H1 (cell line): ENCODE measurements around the gene TEX38. TPM values are rescaled to one million over a fixed set of nuclear protein-coding genes. Genes with fewer than 3 reads are reported as not detected.

Experiments
- CTCF ChIA-PET: fragments of 300-600 bp; sonication (Branson Sonifier 250); formaldehyde crosslinking; loops from one replicate; lab custom pipeline; 2021; ENCODE audit not compliant: partially characterized antibody; lab: Charles Lee
- POLR2A ChIA-PET: fragments of 300-600 bp; sonication (Branson Sonifier 250); formaldehyde crosslinking; loops from one replicate; lab custom pipeline; 2021; ENCODE audit warnings: inconsistent platforms; ENCODE audit not compliant: partially characterized antibody; lab: Charles Lee
- DNase-seq, 2 experiments: peaks; one replicate each; pipeline versions ENCODE4 v3.0.0 to v3.0.0-alpha.2; 2010 to 2022; ENCODE audit warnings: low spot score in 2 of 2, low read depth in 1 of 2, mixed read lengths in 1 of 2
- FAIRE-seq: peaks from 2 replicates; lab custom pipeline; 2011; peaks lifted over from hg19 to GRCh38; lab: Jason Lieb, UNC
- H2AFZ ChIP-seq: 2 replicates; pipeline ENCODE4 v1.8.1; 2012; ENCODE audit warnings: low read length, inconsistent platforms
- H2AK5ac ChIP-seq: 2 replicates; pipeline ENCODE4 v1.6.1; 2013; ENCODE audit warnings: low read depth, low read length
- H2BK120ac ChIP-seq: replicated peaks from 2 replicates; pipeline ENCODE3; 2013; ENCODE audit warnings: low read depth, low read length, inconsistent platforms
- H2BK12ac ChIP-seq: 2 replicates; pipeline ENCODE4 v1.6.1; 2013; ENCODE audit warnings: low read depth, low read length
- H2BK15ac ChIP-seq: 2 replicates; pipeline ENCODE4 v1.6.1; 2013; ENCODE audit warnings: low read length
- H2BK20ac ChIP-seq: 2 replicates; pipeline ENCODE4 v1.6.1; 2013; ENCODE audit warnings: low read length
- H2BK5ac ChIP-seq: 2 replicates; pipeline ENCODE4 v1.6.1; 2013; ENCODE audit warnings: low read depth, low read length
- H3K14ac ChIP-seq: 2 replicates; pipeline ENCODE4 v1.6.1; 2013; ENCODE audit warnings: inconsistent platforms; ENCODE audit not compliant: insufficient read length
- H3K18ac ChIP-seq: 2 replicates; pipeline ENCODE4 v1.6.1; 2013; ENCODE audit warnings: low read length; ENCODE audit errors: extremely low read depth
- H3K23ac ChIP-seq: 2 replicates; pipeline ENCODE4 v1.6.1; 2013; ENCODE audit warnings: inconsistent platforms; ENCODE audit not compliant: insufficient read length
- H3K23me2 ChIP-seq: 2 replicates; pipeline ENCODE4 v1.6.1; 2013; ENCODE audit warnings: low read depth, low read length
- H3K27ac ChIP-seq: 2 replicates; pipeline ENCODE4 v1.6.1; 2011; ENCODE audit warnings: low read depth, low read length, inconsistent platforms
- H3K27me3 ChIP-seq, 4 experiments: replicated peaks in 1 of 4; 1 replicate in 1 of 4; 2 replicates in 3 of 4; pipeline versions ENCODE4 v1.6.1 to v1.8.1; 2011 to 2013; ENCODE audit warnings: low read length in 3 of 4, mild to moderate bottlenecking in 3 of 4, inconsistent platforms in 2 of 4, mixed read lengths in 2 of 4, moderate library complexity in 1 of 4; ENCODE audit not compliant: control insufficient read depth in 3 of 4, insufficient read depth in 3 of 4; ENCODE audit errors: extremely low read depth in 1 of 4
- H3K36me3 ChIP-seq, 4 experiments: 2 replicates each; pipeline versions ENCODE4 v1.6.1 to v1.8.1; 2011 to 2013; ENCODE audit warnings: mild to moderate bottlenecking in 4 of 4, low read length in 3 of 4, moderate library complexity in 2 of 4, control low read depth in 1 of 4, inconsistent platforms in 1 of 4; ENCODE audit not compliant: insufficient read depth in 4 of 4, control insufficient read depth in 2 of 4
- H3K4ac ChIP-seq: replicated peaks from 2 replicates; pipeline ENCODE3; 2013; ENCODE audit warnings: low read length, low read depth, mixed read lengths, inconsistent platforms; ENCODE audit not compliant: insufficient read length
- H3K4me1 ChIP-seq, 4 experiments: replicated peaks in 1 of 4; 1 replicate in 1 of 4; 2 replicates in 3 of 4; pipeline versions ENCODE4 v1.6.1 to v1.8.1; 2011 to 2013; ENCODE audit warnings: low read length in 3 of 4, inconsistent platforms in 2 of 4, mixed read lengths in 1 of 4; ENCODE audit not compliant: insufficient read depth in 4 of 4, control insufficient read depth in 3 of 4
- H3K4me2 ChIP-seq, 2 experiments: 2 replicates each; pipeline versions ENCODE4 v1.6.1 to v1.8.1; 2011 to 2013; ENCODE audit warnings: low read depth in 2 of 2, low read length in 2 of 2, control low read depth in 1 of 2, inconsistent platforms in 1 of 2, mild to moderate bottlenecking in 1 of 2; ENCODE audit not compliant: insufficient read depth in 1 of 2
- H3K4me3 ChIP-seq, 4 experiments: fragments of 200-600, 300-600 bp in 1 of 4; sonication (generic), shearing (Covaris generic), sonication (Bioruptor Twin) in 1 of 4; 2 replicates each; pipeline versions ENCODE4 v1.5.1 to v1.8.1; 2011 to 2016; ENCODE audit warnings: low read length in 4 of 4, low read depth in 3 of 4, control low read depth in 2 of 4, inconsistent platforms in 2 of 4, mild to moderate bottlenecking in 2 of 4, mixed read lengths in 1 of 4, moderate library complexity in 1 of 4; ENCODE audit not compliant: insufficient read depth in 2 of 4; ENCODE audit errors: extremely low read depth in 1 of 4
- H3K56ac ChIP-seq: replicated peaks from 2 replicates; pipeline ENCODE3; 2013; ENCODE audit warnings: low read depth, mild to moderate bottlenecking, mixed read lengths, low read length, inconsistent platforms; ENCODE audit not compliant: insufficient read length
- H3K79me1 ChIP-seq: 2 replicates; pipeline ENCODE4 v1.6.1; 2013; ENCODE audit warnings: low read depth, low read length, control low read depth
- H3K79me2 ChIP-seq, 2 experiments: 2 replicates each; pipeline versions ENCODE4 v1.6.1 to v1.8.1; 2012 to 2013; ENCODE audit warnings: low read length in 2 of 2, mild to moderate bottlenecking in 2 of 2, inconsistent platforms in 1 of 2; ENCODE audit not compliant: insufficient read depth in 2 of 2, control insufficient read depth in 1 of 2
- H3K9ac ChIP-seq, 4 experiments: replicated peaks in 1 of 4; 1 replicate in 1 of 4; 2 replicates in 3 of 4; pipeline versions ENCODE4 v1.6.1 to v1.8.1; 2011 to 2013; ENCODE audit warnings: low read depth in 3 of 4, low read length in 3 of 4, control low read depth in 2 of 4, mild to moderate bottlenecking in 2 of 4, moderate library complexity in 2 of 4, inconsistent platforms in 1 of 4; ENCODE audit errors: extremely low read depth in 1 of 4
- H3K9me3 ChIP-seq, 2 experiments: 2 replicates each; pipeline versions ENCODE4 v1.6.1 to v1.8.1; 2012 to 2013; ENCODE audit warnings: mild to moderate bottlenecking in 2 of 2, moderate library complexity in 2 of 2, control low read depth in 1 of 2, inconsistent platforms in 1 of 2, low read depth in 1 of 2, low read length in 1 of 2, mixed read lengths in 1 of 2; ENCODE audit not compliant: insufficient read depth in 2 of 2
- H4K20me1 ChIP-seq, 2 experiments: replicated peaks in 1 of 2; 2 replicates each; pipeline versions ENCODE3 to v1.8.1; 2011 to 2013; ENCODE audit warnings: inconsistent platforms in 2 of 2, low read length in 2 of 2, mild to moderate bottlenecking in 1 of 2; ENCODE audit not compliant: insufficient read depth in 2 of 2, control insufficient read depth in 1 of 2
- H4K5ac ChIP-seq: 2 replicates; pipeline ENCODE4 v1.6.1; 2013; ENCODE audit warnings: low read length, low read depth, mixed read lengths, inconsistent platforms; ENCODE audit not compliant: insufficient read length
- H4K8ac ChIP-seq: 2 replicates; pipeline ENCODE4 v1.8.0; 2013; ENCODE audit warnings: mild to moderate bottlenecking, moderate library complexity, low read length, inconsistent platforms; ENCODE audit not compliant: insufficient read depth; ENCODE audit errors: extremely low read depth
- H4K91ac ChIP-seq: replicated peaks from 2 replicates; pipeline ENCODE3; 2013; ENCODE audit warnings: low read length, mixed read lengths, inconsistent platforms; ENCODE audit not compliant: insufficient read length
- CBX8 ChIP-seq: fragments of 300-800, 300-1000 bp; sonication (generic); IDR thresholded peaks from 2 replicates; pipeline ENCODE4 v1.7.1; 2016; ENCODE audit warnings: low read depth, low read length, borderline replicate concordance
- CEBPB ChIP-seq: IDR thresholded peaks from 2 replicates; pipeline ENCODE4 v1.6.1; 2012; ENCODE audit warnings: low read depth, low read length
- CHD1 ChIP-seq: IDR thresholded peaks from 2 replicates; pipeline ENCODE4 v1.6.1; 2012; ENCODE audit warnings: low read depth, low read length, improper control_type of control experiment
- CTBP2 ChIP-seq: IDR thresholded peaks from 2 replicates; pipeline ENCODE4 v1.7.0; 2011; ENCODE audit warnings: borderline replicate concordance, mild to moderate bottlenecking, moderate library complexity, mixed read lengths, low read length; ENCODE audit not compliant: insufficient read depth, insufficient read length
- EZH2 ChIP-seq: fragments of 200-600 bp; sonication (generic); IDR thresholded peaks from 2 replicates; pipeline ENCODE4 v1.7.1; 2012; ENCODE audit warnings: low read depth, mild to moderate bottlenecking, moderate library complexity, low read length, inconsistent platforms; ENCODE audit not compliant: severe bottlenecking
- HDAC2 ChIP-seq, 2 experiments: fragments of 300-600 bp in 1 of 2; sonication (generic) in 1 of 2; IDR thresholded peaks; 2 replicates each; pipeline ENCODE4 v1.6.1; 2011 to 2012; ENCODE audit warnings: low read depth in 2 of 2, low read length in 2 of 2, mild to moderate bottlenecking in 2 of 2, moderate library complexity in 2 of 2, borderline replicate concordance in 1 of 2, inconsistent platforms in 1 of 2
- JUND ChIP-seq: IDR thresholded peaks from 2 replicates; pipeline ENCODE4 v1.6.1; 2011; ENCODE audit warnings: mild to moderate bottlenecking, improper control_type of control experiment, low read length
- MAFK ChIP-seq: IDR thresholded peaks from 2 replicates; pipeline ENCODE4 v1.6.1; 2012; ENCODE audit warnings: low read depth, mild to moderate bottlenecking, improper control_type of control experiment, low read length
- SAP30 ChIP-seq: fragments of 300-600 bp; sonication (generic); IDR thresholded peaks from 2 replicates; pipeline ENCODE4 v1.7.1; 2012; ENCODE audit warnings: low read length, moderate library complexity, mild to moderate bottlenecking, inconsistent platforms; ENCODE audit not compliant: insufficient read depth, insufficient replicate concordance
- SP4 ChIP-seq: IDR thresholded peaks from 2 replicates; pipeline ENCODE4 v1.6.1; 2012; ENCODE audit warnings: low read length, inconsistent platforms
- TAF1 ChIP-seq: IDR thresholded peaks from 2 replicates; pipeline ENCODE4 v1.6.1; 2011; ENCODE audit warnings: mild to moderate bottlenecking, low read depth, low read length
- USF2 ChIP-seq: IDR thresholded peaks from 2 replicates; pipeline ENCODE4 v1.6.1; 2011; ENCODE audit warnings: low read length, improper control_type of control experiment
- WGBS, 2 experiments: shearing (Covaris generic) in 1 of 2; methylation state at CpG; one replicate each; pipeline versions ENCODE4 v1.1.6 to v1.1.7; 2013 to 2015; ENCODE audit warnings: low lambda C conversion rate in 2 of 2, mixed read lengths in 2 of 2, inconsistent platforms in 1 of 2, low coverage in 1 of 2, missing lambda C conversion rate in 1 of 2; ENCODE audit not compliant: insufficient replicate concordance in 2 of 2, insufficient coverage in 1 of 2, insufficient read length in 1 of 2; ENCODE audit errors: extremely low coverage in 1 of 2, missing lambda C conversion rate in 1 of 2; 5-methylcytosine and 5-hydroxymethylcytosine counted together
- polyA plus RNA-seq, 7 experiments: library from polyadenylated mRNA; depleted of rRNA in 3 of 7; stranded (reverse) in 5 of 7; unstranded in 2 of 7; fragments of >200 nt in 5 of 7; fragments of 200-250 nt in 2 of 7; gene quantifications; 1 replicate in 5 of 7; 2 replicates in 1 of 7; 4 replicates in 1 of 7; pipeline versions ENCODE4 v1.2.1 to v1.2.3, GENCODE V29; 2011 to 2013; ENCODE audit warnings: missing spikeins in 2 of 7, mixed read lengths in 2 of 7
- total RNA-seq: library from RNA; stranded (reverse); fragmentation: NEBNext Ultra II Directional; extraction: Animal tissue kit (Norgen Biotek cat#: 25700); gene quantifications from 2 replicates; pipeline ENCODE4 v1.2.1, GENCODE V29; 2021

TEX38 gene
- total and polyA plus RNA-seq, 2 of the 8 experiments (the other 6 are each of a cell fraction or from before 2014, with no cell fraction given), result 0.33 TPM; not detected in 1

- Histone ChIP-seq H2BK5ac (no peak overlapping the region), H3K27ac (no peak overlapping the region), H3K23ac (no peak overlapping the region), H2BK20ac (no peak overlapping the region), H3K14ac (no peak overlapping the region), H2BK15ac (no peak overlapping the region), H3K4me1 (no peaks in the 10 kb centered on the region), H3K36me3 (peaks cover 0 to 63% (median 19%) of the 10 kb centered on the region in 4 experiments; a peak in 6 of 8 replicates), H3K18ac (no peak overlapping the region), H3K79me1 (no peaks in the 10 kb centered on the region), H2AFZ (no peak overlapping the region), H4K8ac (no peak overlapping the region), H4K5ac (no peak overlapping the region), H3K4ac (no peak overlapping the region), H3K27me3 (no peaks in the 10 kb centered on the region), H3K23me2 (no peaks in the 10 kb centered on the region), H3K9me3 (no peaks in the 10 kb centered on the region), H2AK5ac (no peak overlapping the region), H3K4me3 (no peak overlapping the region), H2BK120ac (no peak overlapping the region), H3K56ac (no peak overlapping the region), H3K4me2 (no peak overlapping the region), H4K20me1 (no peaks in the 10 kb centered on the region), H3K9ac (no peak overlapping the region), H2BK12ac (no peak overlapping the region), H4K91ac (no peak overlapping the region), H3K79me2 (no peaks in the 10 kb centered on the region)
- FAIRE-seq (no peak), DNase-seq (no peak)
- CTCF ChIA-PET, result interaction anchor here (0.7 to 1.7 kb wide), 4 partner anchors 8 to 30 kb away, joined by 3 to 6 read pairs (median 4); no protein-coding TSS in a partner anchor
- POLR2A ChIA-PET, result interaction anchor here (0.9 to 1.6 kb wide), 4 partner anchors 10 to 14 kb away, joined by 3 to 4 read pairs (median 3); partner anchors contain the start of gene ATPAF1
- WGBS, 2 experiments, result 87% methylated on average over 2 of the region's 2 CpGs; no CpG with 5 or more reads in 1 of the 2 experiments
- TF ChIP-seq CEBPB (no peak), EZH2 (no peak), SP4 (no peak), CHD1 (no peak), USF2 (no peak), SAP30 (no peak), MAFK (no peak), CTBP2 (no peak), JUND (no peak), HDAC2 (IDR thresholded peaks at IDR 0.05; ENCODE audit: borderline replicate concordance in 1 of 2, low read depth in 2 of 2, low read length in 2 of 2) (no peak), TAF1 (no peak), CBX8 (no peak)
Measured at GRCh38 chr1:46653405-46653958, 18.2 kb upstream of the TEX38 start.
